GM21737 (cell line): Measurements from ENCODE around the gene ZNF652.
"Not testable (repeated sequence)": the region's sequence is repeated elsewhere in the genome, so short reads cannot be mapped to it uniquely, and the experiment has no call there.

ENCODE experiments used
- ATAC-seq: cut with Tn5 transposase; IDR thresholded peaks from one replicate; pipeline ENCODE4 v1.9.1; 2021; ENCODE audit warnings: mild to moderate bottlenecking, moderate library complexity; ENCODE audit not compliant: unreplicated experiment

Gene ZNF652

DNA sequence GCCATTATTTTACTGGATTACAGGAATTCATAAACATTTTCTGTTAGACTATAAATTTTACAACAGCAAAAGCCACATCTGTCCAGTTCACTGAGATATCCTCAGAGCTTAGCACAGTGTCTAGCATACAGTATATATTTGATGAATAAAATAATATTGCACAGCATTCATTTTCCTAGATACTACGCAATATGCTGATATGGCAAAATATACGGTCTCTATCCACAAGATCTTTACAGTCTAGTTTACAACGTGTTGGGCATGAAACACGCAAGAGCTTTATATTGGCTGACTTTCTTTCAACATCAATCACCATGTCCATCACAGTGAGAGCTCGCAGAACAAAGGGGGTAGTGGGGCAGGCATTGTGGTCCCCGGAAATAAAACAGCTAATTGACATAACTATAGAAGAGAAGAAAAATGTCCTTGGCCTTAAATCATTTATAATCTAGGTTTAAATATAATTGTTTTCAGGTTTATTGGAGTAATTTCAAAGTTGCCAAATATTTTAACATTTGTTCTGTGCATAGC, 43.5 kb downstream of the ZNF652 start:
- ATAC-seq: no peak

DNA sequence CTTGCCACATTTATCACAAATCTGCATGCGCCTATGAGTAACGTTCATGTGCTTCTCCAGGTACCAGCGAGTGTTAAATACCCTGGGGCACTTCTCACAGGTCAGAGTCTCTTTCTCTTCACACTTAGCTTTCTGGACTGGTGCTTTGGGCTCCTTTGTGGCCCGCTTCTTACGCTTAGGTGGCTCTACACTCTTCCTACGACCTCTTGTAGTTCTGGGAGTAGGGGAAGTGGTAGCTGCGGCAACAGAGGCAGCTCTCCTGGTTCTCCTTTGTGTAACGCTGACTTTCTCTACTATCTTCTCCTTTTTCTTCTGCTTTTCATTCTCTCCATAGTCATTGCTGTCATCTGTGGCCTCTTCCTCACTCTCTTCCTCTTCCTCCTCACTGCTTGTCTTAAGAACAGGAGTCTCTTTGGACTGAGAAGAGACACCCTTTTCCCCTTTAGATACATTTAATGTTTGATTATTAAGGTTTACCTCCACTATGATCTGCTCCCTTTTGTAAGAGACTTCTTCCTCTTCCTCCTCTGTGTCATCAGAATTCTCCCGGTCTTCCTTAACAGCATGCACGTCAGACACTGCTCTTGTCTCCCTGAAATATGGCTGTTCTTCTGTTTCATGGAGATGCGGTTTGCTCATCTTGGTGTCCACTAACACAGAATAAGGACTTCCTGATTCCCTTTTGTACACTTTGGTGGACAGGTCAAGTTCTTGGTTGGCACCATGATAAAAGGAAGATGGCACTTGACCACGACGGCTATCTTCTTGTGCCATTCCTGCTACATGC, 45.0 kb downstream of the ZNF652 start:
- ATAC-seq: no peak

DNA sequence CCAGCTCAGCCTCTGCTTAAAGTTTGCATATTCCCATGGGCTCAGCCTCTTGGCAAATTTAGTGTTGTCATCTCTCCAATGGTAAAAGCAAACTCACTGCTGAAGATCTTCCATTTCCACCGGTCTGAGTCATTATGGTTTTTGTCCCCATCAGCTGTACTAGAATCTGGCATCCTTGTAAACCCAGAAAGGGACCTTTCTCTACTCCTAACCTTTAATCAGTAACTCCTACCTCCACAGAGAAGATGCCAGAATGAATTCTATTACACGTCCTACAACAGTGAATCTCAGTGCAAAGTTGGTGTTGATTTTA, 45.8 kb downstream of the ZNF652 start:
- ATAC-seq: no peak

DNA sequence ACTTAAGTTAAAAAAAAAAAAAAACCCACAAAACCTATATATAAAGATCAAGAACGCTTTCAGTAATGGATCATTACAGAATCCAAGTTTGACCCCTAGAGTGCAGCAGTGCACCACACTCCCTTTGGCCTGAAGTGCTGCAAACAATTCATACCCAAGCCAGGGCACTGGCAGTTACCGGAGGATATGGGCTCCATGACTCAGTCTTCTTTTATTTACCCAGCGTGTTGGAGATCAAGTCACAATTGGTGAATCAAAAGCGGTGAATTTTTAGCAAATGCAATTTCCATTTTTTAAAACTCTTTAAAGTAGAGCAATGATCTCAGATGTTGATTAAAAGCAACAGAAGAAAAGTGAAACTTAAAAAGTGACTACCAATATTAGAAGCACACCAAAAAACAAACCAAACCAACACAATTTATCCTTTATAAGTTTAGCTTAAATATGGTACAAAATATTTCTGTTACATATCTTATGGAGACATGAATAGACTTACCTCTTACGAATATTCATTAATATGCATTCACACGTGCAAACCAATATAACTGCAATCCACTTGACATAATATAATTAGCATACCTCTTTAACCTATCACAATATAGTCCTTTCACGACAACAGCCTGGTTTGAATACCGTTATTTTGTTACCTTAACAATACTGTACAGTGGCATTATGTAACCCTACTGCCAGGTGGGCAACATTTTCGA, 46.3 kb downstream of the ZNF652 start:
- ATAC-seq: peak; percentile 78

DNA sequence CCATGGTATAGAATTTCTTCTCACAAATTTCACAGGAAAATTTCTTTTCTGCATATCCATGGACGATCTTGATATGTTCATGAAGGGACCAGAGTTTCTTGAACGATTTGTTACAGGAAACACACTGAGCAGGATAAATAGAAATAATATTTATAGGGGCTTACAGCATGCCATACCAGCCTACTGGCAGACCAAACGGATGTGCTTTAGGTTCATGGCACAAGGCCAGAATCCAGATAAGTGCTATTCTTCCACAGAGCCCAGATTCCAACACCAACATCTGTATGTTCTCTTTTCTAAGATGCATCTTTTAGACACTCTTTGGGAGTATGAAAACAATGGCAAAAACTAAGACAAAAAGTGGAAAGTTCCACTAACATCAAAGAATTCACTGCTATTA, 49.3 kb downstream of the ZNF652 start:
- ATAC-seq: no peak

DNA sequence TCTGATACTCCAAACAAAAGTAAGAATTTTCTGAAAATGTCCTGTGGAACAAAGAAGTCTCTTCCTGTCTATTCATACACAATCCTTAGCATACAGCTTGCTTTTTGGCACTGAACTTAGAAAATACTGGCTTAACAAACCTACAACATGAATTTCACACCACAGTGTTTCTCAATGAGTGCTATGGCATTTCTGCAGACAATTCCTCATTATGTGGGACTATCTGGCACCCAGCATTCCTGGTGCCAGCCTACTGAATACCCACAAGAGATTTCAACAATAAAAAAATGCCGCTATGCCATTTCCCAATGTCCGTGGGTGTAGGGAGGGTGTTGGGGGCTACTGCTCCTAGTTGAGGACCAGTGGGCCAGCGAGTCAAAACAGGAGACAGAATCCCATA, 62.1 kb downstream of the ZNF652 start:
- no peak for ATAC-seq

DNA sequence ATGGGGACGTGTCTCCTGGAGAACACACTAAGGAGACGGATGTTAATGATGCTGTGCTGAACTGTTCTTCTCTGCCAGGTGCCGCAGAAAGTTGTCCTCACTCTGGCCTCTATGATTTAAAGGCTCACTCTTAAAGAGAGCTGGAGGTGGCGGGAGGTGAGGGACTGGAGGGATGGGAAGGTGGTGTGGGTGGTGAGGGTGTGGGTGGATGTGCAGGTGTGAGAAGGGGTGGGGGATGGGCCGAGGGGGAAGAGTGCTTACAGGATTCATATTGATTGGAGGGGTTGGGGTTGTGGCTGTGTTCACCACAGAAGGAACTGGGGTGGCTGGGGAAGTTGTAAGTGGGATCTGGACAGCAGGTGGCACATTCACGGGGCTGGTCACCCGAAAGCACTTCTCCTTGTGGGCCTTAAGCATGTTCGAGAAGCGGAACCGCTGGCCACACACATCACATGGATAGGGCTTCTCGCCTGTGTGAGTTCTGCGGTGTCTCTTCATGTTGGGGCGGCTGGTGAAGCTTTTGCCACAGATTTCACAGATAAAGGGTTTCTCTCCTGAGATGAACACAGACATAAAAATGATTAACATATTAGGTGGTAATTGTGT, 63.6 kb downstream of the ZNF652 start:
- ATAC-seq: no peak

DNA sequence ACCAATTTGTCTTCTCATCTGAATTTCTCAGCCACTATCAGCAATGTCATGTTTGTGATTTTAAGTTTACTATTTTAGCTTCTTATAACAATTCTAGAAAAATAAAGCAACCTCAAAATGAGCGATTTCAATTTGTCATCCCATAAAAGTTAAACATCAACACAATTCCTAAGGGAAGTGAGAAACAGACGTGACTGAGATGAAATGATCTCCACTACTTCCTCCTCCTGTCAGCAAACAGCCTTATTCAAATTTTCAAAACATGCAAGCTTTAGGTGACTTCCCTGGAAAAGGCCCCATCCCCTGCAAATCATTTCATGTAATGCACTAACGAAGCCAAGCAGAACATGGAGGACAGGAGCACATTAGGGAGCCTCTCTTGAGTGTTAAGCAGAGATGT, 64.9 kb downstream of the ZNF652 start:
- no peak for ATAC-seq

DNA sequence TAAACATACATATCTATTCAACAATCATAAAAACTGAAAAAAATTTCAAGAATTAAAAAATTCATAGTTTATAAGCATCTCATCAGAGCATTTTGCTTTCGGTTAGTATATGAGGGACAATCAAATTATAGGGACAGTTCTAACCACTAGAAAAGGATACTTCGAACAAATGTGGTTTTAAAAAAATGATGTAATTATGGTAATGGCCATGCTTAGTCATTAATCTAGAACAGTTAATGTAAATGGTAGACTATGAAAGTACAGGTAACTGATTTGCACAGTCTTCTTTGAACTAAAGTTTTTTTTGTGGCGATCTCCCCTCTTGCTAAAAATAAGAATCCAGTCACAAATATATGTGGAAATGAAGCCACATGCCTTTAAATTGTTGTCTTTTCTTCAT, 67.9 kb downstream of the ZNF652 start:
- ATAC-seq: no peak

DNA sequence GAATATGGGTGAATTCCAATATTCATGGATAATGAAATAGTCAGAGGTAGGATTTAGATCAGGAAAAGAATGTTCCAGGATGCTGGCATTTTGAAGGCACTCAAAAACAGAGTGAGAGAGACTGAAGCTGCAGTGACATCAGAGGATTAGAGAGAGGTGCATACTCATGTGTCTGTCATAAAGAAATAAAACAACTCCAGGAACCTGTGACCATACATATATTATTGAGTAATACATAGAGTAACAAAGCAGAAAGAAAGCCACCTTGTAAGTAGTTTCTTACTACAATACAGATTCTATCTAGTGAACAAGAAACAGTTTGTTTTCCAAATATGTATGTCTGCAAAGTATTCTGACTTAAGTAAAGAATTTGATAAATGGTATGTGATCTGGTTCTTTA, 69.1 kb downstream of the ZNF652 start:
- no peak for ATAC-seq

DNA sequence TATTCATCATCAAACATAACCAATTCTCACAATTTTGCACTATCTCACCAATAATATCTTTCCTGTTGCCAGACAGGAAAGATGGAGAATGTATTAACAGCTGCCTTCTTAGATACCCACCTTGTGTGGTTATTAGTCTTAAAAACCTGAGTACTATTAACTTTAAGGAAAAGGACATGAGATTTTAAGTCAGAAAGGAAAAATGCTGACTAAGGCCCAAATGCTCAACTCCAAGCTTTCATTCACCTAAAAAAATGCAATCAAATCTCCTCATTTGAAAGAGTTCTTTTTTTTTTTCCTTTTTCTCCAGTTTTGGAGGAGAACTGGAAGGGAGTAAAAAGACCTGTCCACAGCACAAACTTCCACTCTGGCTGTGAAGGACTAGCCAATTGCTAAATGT, 70.1 kb downstream of the ZNF652 start:
- ATAC-seq: no peak

DNA sequence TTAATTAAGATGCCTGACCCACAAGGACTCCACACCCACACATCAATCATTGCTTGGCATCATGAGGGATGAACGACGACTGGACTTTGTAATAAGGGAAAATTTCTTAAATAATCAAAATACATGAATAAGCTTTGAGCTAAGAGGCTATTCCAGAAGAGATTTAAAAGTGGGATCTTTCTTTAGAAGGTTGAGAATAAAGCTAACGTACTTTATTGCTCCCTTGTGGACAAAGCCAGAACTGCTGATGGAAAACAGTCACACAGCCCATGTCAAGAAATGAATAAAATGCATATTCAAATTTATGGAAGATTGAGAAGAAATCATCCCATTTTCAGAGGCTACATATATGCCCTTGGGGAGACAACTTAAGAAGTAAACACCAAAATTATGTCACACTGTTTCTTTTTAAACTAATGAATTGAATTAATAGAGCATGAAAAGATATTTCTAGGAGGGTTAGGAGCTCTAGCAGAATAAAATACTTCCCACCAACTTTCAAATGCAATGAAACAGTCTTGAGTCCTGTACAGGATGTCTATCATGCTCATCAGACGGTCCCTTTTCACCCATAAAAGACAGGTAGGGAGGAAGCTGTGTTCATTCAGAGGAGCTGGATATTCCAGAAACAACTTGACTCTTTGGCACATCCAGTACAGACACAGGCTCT, 71.2 kb downstream of the ZNF652 start:
- ATAC-seq: no peak

DNA sequence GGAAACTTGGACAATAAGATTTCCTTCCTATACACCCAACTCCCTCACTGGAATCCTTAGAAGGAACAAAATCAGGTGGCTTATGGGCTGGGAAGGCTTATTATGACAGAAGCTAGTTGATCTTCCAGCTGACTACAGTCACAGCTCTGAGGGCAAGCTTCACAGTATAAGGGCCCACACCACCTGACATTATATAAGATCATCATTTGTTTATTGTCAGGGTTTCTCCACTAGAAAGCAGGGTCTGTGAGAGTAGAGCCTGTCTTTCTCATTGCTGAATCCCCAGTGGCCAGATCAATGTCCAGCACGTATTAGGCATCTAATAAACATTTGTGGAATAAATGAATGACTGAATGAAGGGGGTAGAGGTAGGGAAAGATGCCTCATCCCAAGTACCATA, 73.7 kb downstream of the ZNF652 start:
- ATAC-seq: no peak

DNA sequence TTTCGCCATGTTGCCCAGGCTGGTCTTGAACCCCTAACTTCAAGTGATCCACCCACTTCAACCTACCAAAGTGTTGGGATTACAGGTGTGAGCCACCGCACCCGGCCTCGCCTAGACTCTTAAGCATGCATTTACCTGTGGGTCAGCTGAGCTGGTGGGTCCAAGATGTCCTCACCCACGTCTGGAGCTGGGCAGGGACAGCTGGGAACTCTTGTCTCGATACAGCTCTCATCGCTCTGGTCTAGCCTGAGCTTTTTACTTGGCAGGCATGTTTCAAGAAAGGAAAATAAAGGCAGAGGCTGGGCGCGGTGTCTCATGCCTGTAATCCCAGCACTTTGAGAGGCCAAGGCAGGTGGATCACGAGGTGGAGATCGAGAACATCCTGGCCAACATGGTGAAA, 74.6 kb downstream of the ZNF652 start:
- ATAC-seq: no peak

DNA sequence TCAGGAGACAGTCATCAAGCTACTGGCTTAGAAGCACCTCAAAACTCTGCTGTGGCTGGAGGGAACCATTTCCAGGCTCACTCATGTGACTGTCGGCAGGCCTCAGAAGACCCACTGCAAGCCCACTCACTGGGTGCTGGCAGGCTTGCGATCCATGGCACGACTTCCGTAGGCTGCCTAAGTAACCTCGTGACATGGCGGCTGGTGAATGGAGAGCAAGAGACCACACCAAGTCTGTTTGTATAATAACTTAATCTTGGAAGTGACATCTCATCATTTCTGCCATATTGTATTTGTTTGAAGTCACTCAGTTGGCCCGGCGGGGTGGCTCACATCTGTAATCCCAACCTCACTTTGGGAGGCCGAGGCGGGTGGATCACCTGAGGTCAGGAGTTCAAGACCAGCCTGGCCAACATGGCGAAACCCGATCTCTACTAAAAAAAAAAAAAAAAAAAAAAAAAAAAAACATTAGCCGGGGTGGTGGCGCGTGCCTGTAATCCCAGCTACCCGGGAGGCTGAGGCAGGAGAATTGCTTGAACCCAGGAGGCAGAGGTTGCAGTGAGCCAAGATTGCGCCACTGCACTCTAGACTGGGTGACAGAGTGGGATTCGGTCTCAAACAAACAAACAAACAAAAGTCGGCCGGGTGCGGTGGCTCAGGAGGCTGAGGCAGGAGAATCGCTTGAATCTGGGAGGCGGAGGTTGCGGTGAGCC, 75.6 kb downstream of the ZNF652 start:
- not testable (repeated sequence) for ATAC-seq

DNA sequence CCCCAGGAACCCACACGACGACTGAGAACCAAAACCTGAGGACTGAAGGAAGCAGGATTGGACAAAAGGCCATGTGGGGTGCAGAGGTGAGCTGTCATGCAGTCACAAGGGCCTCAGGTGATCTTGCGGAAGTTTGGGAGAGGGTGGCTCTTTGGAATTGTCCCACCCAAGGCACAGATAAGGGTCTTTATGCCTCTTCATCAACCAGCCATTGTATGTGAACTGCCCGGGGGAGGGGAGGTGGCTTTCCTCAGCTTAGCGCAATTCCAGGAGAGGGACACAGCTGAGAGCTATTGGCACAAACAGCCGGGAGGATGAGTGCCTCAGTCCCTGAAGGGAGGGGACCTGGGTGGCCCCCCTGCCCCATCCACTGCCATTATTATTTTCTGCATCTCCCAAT, 76.3 kb downstream of the ZNF652 start:
- ATAC-seq: no peak

DNA sequence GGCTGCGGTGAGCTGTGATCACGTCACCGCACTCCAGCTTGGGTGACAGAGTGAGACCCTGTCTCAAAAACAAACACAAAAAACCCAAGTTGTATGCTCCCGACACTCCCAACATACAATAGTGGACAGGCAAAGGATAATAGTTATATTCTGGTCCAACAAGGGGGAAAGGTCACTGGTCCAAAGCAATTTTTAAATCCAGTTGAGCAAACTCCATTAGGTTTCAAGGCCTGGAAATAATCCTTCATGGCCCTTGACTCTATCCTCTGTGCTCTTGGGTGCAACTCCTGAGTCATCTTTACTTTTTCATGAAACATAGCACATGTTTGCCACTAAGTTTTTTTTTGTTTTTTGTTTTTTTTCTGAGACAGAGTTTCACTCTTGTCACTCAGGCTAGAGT, 81.1 kb downstream of the ZNF652 start:
- no peak for ATAC-seq

DNA sequence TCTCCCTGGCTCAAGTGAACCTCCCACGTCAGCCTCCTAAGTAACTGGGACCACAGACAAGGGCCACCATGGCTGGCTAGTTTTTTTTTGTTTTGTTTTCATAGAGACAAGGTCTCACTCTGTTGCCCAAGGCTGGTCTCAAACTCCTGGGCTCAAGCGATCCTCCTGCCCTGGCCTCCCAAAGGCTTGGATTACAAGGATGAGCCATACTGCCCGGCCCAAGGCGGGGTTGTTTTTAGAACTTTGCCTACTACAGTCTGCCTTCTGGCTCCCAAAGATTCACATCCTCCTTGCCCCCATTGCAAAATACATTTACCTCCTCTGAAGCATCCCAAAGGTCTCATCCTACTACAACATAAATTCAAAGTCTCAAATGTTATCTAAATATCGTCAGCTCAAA, 82.0 kb downstream of the ZNF652 start:
- no peak for ATAC-seq

DNA sequence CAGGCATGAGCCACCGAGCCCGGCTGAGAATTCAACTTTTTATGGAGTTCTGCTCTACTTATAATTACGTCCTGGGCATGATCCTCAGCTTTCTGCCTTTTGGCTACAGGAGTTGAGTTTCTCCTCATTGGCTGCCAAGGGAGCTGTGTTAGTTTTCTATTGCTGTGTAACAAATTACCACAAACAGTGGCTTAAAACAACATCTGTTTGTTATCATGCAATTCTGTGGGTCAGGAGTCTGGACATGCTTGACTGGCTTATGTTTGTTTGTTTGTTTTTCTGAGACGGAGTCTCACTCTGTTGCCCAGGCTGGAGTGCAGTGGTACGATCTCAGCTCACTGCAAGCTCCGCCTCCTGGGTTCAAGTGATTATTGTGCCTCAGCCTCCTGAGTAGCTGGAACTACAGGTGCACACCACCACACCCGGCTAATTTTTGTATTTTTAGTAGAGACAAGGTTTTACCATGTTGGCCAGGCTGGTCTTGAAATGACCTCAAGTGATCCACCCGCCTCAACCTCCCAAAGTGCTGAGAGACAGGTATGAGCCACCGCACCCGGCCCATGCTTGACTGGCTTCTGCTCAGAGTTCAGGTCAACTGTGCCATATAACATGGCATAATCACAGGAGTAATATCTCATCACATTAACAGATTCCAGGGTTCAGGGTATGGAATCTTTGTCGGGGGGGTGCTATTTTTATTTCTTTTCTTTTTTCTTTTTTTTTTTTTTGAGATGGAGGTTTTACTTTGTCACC, 82.6 kb downstream of the ZNF652 start:
- ATAC-seq: not testable (repeated sequence)

DNA sequence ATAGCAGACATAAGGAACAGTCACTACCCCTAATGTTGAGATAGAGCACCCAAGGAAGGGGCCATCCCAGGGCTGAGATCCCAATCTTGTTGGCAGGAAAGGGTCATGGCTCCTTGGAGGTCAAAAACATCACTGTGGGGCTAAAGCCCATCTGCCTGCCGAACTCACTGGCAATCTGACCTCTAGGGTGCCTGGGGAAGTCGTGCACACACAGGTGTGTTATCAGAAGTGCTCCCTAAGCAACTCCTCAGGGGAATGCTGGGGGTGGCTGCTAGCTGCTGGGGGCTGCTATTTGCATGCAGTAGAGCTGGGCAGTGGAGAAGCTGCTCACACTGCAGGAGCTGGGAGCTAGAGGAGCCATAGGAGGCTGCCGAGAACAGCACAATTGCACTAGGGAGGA, 84.0 kb downstream of the ZNF652 start:
- ATAC-seq: no peak
